H1 (cell line): ENCODE measurements around the gene DBNDD1. TPM values are rescaled to one million over a fixed set of nuclear protein-coding genes. Genes with fewer than 3 reads are reported as not detected.

ENCODE experiments used
- CTCF ChIA-PET: fragments of 300-600 bp; sonication (Branson Sonifier 250); formaldehyde crosslinking; loops from one replicate; lab custom pipeline; 2021; ENCODE audit not compliant: partially characterized antibody; lab: Charles Lee
- POLR2A ChIA-PET: fragments of 300-600 bp; sonication (Branson Sonifier 250); formaldehyde crosslinking; loops from one replicate; lab custom pipeline; 2021; ENCODE audit warnings: inconsistent platforms; ENCODE audit not compliant: partially characterized antibody; lab: Charles Lee
- DNase-seq, 2 experiments: peaks; one replicate each; pipeline versions ENCODE4 v3.0.0 to v3.0.0-alpha.2; 2010 to 2022; ENCODE audit warnings: low spot score in 2 of 2, low read depth in 1 of 2, mixed read lengths in 1 of 2
- FAIRE-seq: peaks from 2 replicates; lab custom pipeline; 2011; peaks lifted over from hg19 to GRCh38; lab: Jason Lieb, UNC
- H2AFZ ChIP-seq: 2 replicates; pipeline ENCODE4 v1.8.1; 2012; ENCODE audit warnings: low read length, inconsistent platforms
- H2AK5ac ChIP-seq: 2 replicates; pipeline ENCODE4 v1.6.1; 2013; ENCODE audit warnings: low read depth, low read length
- H2BK120ac ChIP-seq: replicated peaks from 2 replicates; pipeline ENCODE3; 2013; ENCODE audit warnings: low read depth, low read length, inconsistent platforms
- H2BK12ac ChIP-seq: 2 replicates; pipeline ENCODE4 v1.6.1; 2013; ENCODE audit warnings: low read depth, low read length
- H2BK15ac ChIP-seq: 2 replicates; pipeline ENCODE4 v1.6.1; 2013; ENCODE audit warnings: low read length
- H2BK20ac ChIP-seq: 2 replicates; pipeline ENCODE4 v1.6.1; 2013; ENCODE audit warnings: low read length
- H2BK5ac ChIP-seq: 2 replicates; pipeline ENCODE4 v1.6.1; 2013; ENCODE audit warnings: low read depth, low read length
- H3K14ac ChIP-seq: 2 replicates; pipeline ENCODE4 v1.6.1; 2013; ENCODE audit warnings: inconsistent platforms; ENCODE audit not compliant: insufficient read length
- H3K18ac ChIP-seq: 2 replicates; pipeline ENCODE4 v1.6.1; 2013; ENCODE audit warnings: low read length; ENCODE audit errors: extremely low read depth
- H3K23ac ChIP-seq: 2 replicates; pipeline ENCODE4 v1.6.1; 2013; ENCODE audit warnings: inconsistent platforms; ENCODE audit not compliant: insufficient read length
- H3K23me2 ChIP-seq: 2 replicates; pipeline ENCODE4 v1.6.1; 2013; ENCODE audit warnings: low read depth, low read length
- H3K27ac ChIP-seq: 2 replicates; pipeline ENCODE4 v1.6.1; 2011; ENCODE audit warnings: low read depth, low read length, inconsistent platforms
- H3K27me3 ChIP-seq, 4 experiments: replicated peaks in 1 of 4; 1 replicate in 1 of 4; 2 replicates in 3 of 4; pipeline versions ENCODE4 v1.6.1 to v1.8.1; 2011 to 2013; ENCODE audit warnings: low read length in 3 of 4, mild to moderate bottlenecking in 3 of 4, inconsistent platforms in 2 of 4, mixed read lengths in 2 of 4, moderate library complexity in 1 of 4; ENCODE audit not compliant: control insufficient read depth in 3 of 4, insufficient read depth in 3 of 4; ENCODE audit errors: extremely low read depth in 1 of 4
- H3K36me3 ChIP-seq, 4 experiments: 2 replicates each; pipeline versions ENCODE4 v1.6.1 to v1.8.1; 2011 to 2013; ENCODE audit warnings: mild to moderate bottlenecking in 4 of 4, low read length in 3 of 4, moderate library complexity in 2 of 4, control low read depth in 1 of 4, inconsistent platforms in 1 of 4; ENCODE audit not compliant: insufficient read depth in 4 of 4, control insufficient read depth in 2 of 4
- H3K4ac ChIP-seq: replicated peaks from 2 replicates; pipeline ENCODE3; 2013; ENCODE audit warnings: low read length, low read depth, mixed read lengths, inconsistent platforms; ENCODE audit not compliant: insufficient read length
- H3K4me1 ChIP-seq, 4 experiments: replicated peaks in 1 of 4; 1 replicate in 1 of 4; 2 replicates in 3 of 4; pipeline versions ENCODE4 v1.6.1 to v1.8.1; 2011 to 2013; ENCODE audit warnings: low read length in 3 of 4, inconsistent platforms in 2 of 4, mixed read lengths in 1 of 4; ENCODE audit not compliant: insufficient read depth in 4 of 4, control insufficient read depth in 3 of 4
- H3K4me2 ChIP-seq, 2 experiments: 2 replicates each; pipeline versions ENCODE4 v1.6.1 to v1.8.1; 2011 to 2013; ENCODE audit warnings: low read depth in 2 of 2, low read length in 2 of 2, control low read depth in 1 of 2, inconsistent platforms in 1 of 2, mild to moderate bottlenecking in 1 of 2; ENCODE audit not compliant: insufficient read depth in 1 of 2
- H3K4me3 ChIP-seq, 4 experiments: fragments of 200-600, 300-600 bp in 1 of 4; sonication (generic), shearing (Covaris generic), sonication (Bioruptor Twin) in 1 of 4; 2 replicates each; pipeline versions ENCODE4 v1.5.1 to v1.8.1; 2011 to 2016; ENCODE audit warnings: low read length in 4 of 4, low read depth in 3 of 4, control low read depth in 2 of 4, inconsistent platforms in 2 of 4, mild to moderate bottlenecking in 2 of 4, mixed read lengths in 1 of 4, moderate library complexity in 1 of 4; ENCODE audit not compliant: insufficient read depth in 2 of 4; ENCODE audit errors: extremely low read depth in 1 of 4
- H3K56ac ChIP-seq: replicated peaks from 2 replicates; pipeline ENCODE3; 2013; ENCODE audit warnings: low read depth, mild to moderate bottlenecking, mixed read lengths, low read length, inconsistent platforms; ENCODE audit not compliant: insufficient read length
- H3K79me1 ChIP-seq: 2 replicates; pipeline ENCODE4 v1.6.1; 2013; ENCODE audit warnings: low read depth, low read length, control low read depth
- H3K79me2 ChIP-seq, 2 experiments: 2 replicates each; pipeline versions ENCODE4 v1.6.1 to v1.8.1; 2012 to 2013; ENCODE audit warnings: low read length in 2 of 2, mild to moderate bottlenecking in 2 of 2, inconsistent platforms in 1 of 2; ENCODE audit not compliant: insufficient read depth in 2 of 2, control insufficient read depth in 1 of 2
- H3K9ac ChIP-seq, 4 experiments: replicated peaks in 1 of 4; 1 replicate in 1 of 4; 2 replicates in 3 of 4; pipeline versions ENCODE4 v1.6.1 to v1.8.1; 2011 to 2013; ENCODE audit warnings: low read depth in 3 of 4, low read length in 3 of 4, control low read depth in 2 of 4, mild to moderate bottlenecking in 2 of 4, moderate library complexity in 2 of 4, inconsistent platforms in 1 of 4; ENCODE audit errors: extremely low read depth in 1 of 4
- H3K9me3 ChIP-seq, 2 experiments: 2 replicates each; pipeline versions ENCODE4 v1.6.1 to v1.8.1; 2012 to 2013; ENCODE audit warnings: mild to moderate bottlenecking in 2 of 2, moderate library complexity in 2 of 2, control low read depth in 1 of 2, inconsistent platforms in 1 of 2, low read depth in 1 of 2, low read length in 1 of 2, mixed read lengths in 1 of 2; ENCODE audit not compliant: insufficient read depth in 2 of 2
- H4K20me1 ChIP-seq, 2 experiments: replicated peaks in 1 of 2; 2 replicates each; pipeline versions ENCODE3 to v1.8.1; 2011 to 2013; ENCODE audit warnings: inconsistent platforms in 2 of 2, low read length in 2 of 2, mild to moderate bottlenecking in 1 of 2; ENCODE audit not compliant: insufficient read depth in 2 of 2, control insufficient read depth in 1 of 2
- H4K5ac ChIP-seq: 2 replicates; pipeline ENCODE4 v1.6.1; 2013; ENCODE audit warnings: low read length, low read depth, mixed read lengths, inconsistent platforms; ENCODE audit not compliant: insufficient read length
- H4K8ac ChIP-seq: 2 replicates; pipeline ENCODE4 v1.8.0; 2013; ENCODE audit warnings: mild to moderate bottlenecking, moderate library complexity, low read length, inconsistent platforms; ENCODE audit not compliant: insufficient read depth; ENCODE audit errors: extremely low read depth
- H4K91ac ChIP-seq: replicated peaks from 2 replicates; pipeline ENCODE3; 2013; ENCODE audit warnings: low read length, mixed read lengths, inconsistent platforms; ENCODE audit not compliant: insufficient read length
- BACH1 ChIP-seq: IDR thresholded peaks from 2 replicates; pipeline ENCODE4 v1.6.1; 2012; ENCODE audit warnings: low read length, improper control_type of control experiment
- BCL11A ChIP-seq, 2 experiments: IDR thresholded peaks; one replicate each; pipeline ENCODE4 v1.6.1; 2011; ENCODE audit warnings: low read depth in 2 of 2, low read length in 2 of 2, mild to moderate bottlenecking in 2 of 2
- EGR1 ChIP-seq: IDR thresholded peaks from 2 replicates; pipeline ENCODE4 v1.6.1; 2011; ENCODE audit warnings: low read depth, low read length, borderline replicate concordance
- RAD21 ChIP-seq, 2 experiments: IDR thresholded peaks in 1 of 2; conservative IDR thresholded peaks in 1 of 2; 2 replicates each; pipeline ENCODE4 v1.6.1; 2011; ENCODE audit warnings: low read depth in 2 of 2, low read length in 2 of 2, improper control_type of control experiment in 1 of 2, inconsistent platforms in 1 of 2, mild to moderate bottlenecking in 1 of 2, moderate library complexity in 1 of 2
- RBBP5 ChIP-seq: IDR thresholded peaks from 2 replicates; pipeline ENCODE4 v1.7.1; 2012; ENCODE audit warnings: low read depth, mild to moderate bottlenecking, inconsistent platforms, low read length, moderate library complexity, borderline replicate concordance
- RNF2 ChIP-seq: fragments of 200-900, 300-1000 bp; sonication (generic); IDR thresholded peaks from 2 replicates; pipeline ENCODE4 v1.7.1; 2016; ENCODE audit warnings: borderline replicate concordance, low read depth, mild to moderate bottlenecking, antibody characterized with exemption, low read length; ENCODE audit not compliant: poor library complexity, severe bottlenecking; ENCODE audit errors: missing control alignments
- RXRA ChIP-seq: IDR thresholded peaks from 2 replicates; pipeline ENCODE4 v1.6.1; 2011; ENCODE audit warnings: low read depth, mild to moderate bottlenecking, low read length, moderate library complexity; ENCODE audit not compliant: insufficient read depth
- SIRT6 ChIP-seq: IDR thresholded peaks from one replicate; pipeline ENCODE4 v1.7.1; 2012; ENCODE audit warnings: low read length, inconsistent platforms
- SUZ12 ChIP-seq: fragments of 200-600 bp; sonication (generic); IDR thresholded peaks from 2 replicates; pipeline ENCODE4 v1.6.1; 2012; ENCODE audit warnings: mild to moderate bottlenecking, inconsistent platforms, low read length, moderate library complexity, mixed read lengths
- TBP ChIP-seq: IDR thresholded peaks from 2 replicates; pipeline ENCODE4 v1.6.1; 2011; ENCODE audit warnings: low read depth, low read length, improper control_type of control experiment
- USF2 ChIP-seq: IDR thresholded peaks from 2 replicates; pipeline ENCODE4 v1.6.1; 2011; ENCODE audit warnings: low read length, improper control_type of control experiment
- WGBS, 2 experiments: shearing (Covaris generic) in 1 of 2; methylation state at CpG; one replicate each; pipeline versions ENCODE4 v1.1.6 to v1.1.7; 2013 to 2015; ENCODE audit warnings: low lambda C conversion rate in 2 of 2, mixed read lengths in 2 of 2, inconsistent platforms in 1 of 2, low coverage in 1 of 2, missing lambda C conversion rate in 1 of 2; ENCODE audit not compliant: insufficient replicate concordance in 2 of 2, insufficient coverage in 1 of 2, insufficient read length in 1 of 2; ENCODE audit errors: extremely low coverage in 1 of 2, missing lambda C conversion rate in 1 of 2; 5-methylcytosine and 5-hydroxymethylcytosine counted together
- polyA plus RNA-seq, 7 experiments: library from polyadenylated mRNA; depleted of rRNA in 3 of 7; stranded (reverse) in 5 of 7; unstranded in 2 of 7; fragments of >200 nt in 5 of 7; fragments of 200-250 nt in 2 of 7; gene quantifications; 1 replicate in 5 of 7; 2 replicates in 1 of 7; 4 replicates in 1 of 7; pipeline versions ENCODE4 v1.2.1 to v1.2.3, GENCODE V29; 2011 to 2013; ENCODE audit warnings: missing spikeins in 2 of 7, mixed read lengths in 2 of 7
- total RNA-seq: library from RNA; stranded (reverse); fragmentation: NEBNext Ultra II Directional; extraction: Animal tissue kit (Norgen Biotek cat#: 25700); gene quantifications from 2 replicates; pipeline ENCODE4 v1.2.1, GENCODE V29; 2021

The DBNDD1 gene
- total and polyA plus RNA-seq, 2 of the 8 experiments (the other 6 are each of a cell fraction or from before 2014, with no cell fraction given), result 69.9 to 92.6 TPM

DNA sequence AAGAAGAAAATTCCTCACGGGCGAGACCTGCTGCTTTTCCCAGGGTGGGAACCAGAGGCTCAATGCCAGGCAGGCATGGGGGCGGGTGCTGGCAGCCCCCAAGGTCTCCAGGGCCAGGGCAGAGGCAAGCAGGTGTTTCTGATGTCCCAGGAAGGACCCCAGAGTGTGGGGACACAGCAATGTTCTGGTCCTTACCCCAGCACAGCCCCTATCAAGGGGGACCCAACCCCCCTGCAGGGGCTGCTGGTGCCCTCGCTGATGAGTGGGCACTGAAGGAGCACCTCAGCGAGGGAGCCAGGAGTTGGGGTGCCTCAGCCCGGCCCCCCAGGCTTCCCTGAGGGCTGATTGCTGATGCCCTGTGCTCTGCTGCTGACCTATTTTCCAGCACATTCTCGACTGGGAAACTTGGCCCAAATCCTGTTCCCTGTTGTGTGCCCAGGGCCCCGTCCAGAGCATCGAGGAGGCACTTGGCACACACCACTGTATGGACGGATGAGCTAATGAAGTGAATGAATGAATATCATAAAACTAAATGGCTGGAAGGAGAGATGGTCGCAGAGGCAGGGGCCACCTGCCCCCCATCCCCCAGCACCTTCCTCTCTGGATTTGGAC, 2.8 kb downstream of the DBNDD1 start:
- Histone ChIP-seq H3K4me1 (peaks cover 8 to 14% (median 10%) of the 10 kb centered on the region in 4 experiments; a peak in 6 of 7 replicates), H3K4me2 (no peak overlapping the region), H3K23ac (no peak overlapping the region), H3K79me1 (peaks cover 8% of the 10 kb centered on the region; the same call in 1 of the 2 replicates), H2BK12ac (no peak overlapping the region), H4K20me1 (peaks cover 8 to 27% of the 10 kb centered on the region in 2 experiments), H3K27ac (no peak overlapping the region), H3K23me2 (peaks cover 6% of the 10 kb centered on the region; the same call in 1 of the 2 replicates), H3K27me3 (no peaks in the 10 kb centered on the region; a peak in 2 of 7 replicates), H3K4ac (no peak overlapping the region), H2BK5ac (no peak overlapping the region), H3K56ac (no peak overlapping the region), H3K36me3 (peaks cover 0 to 6% (median 3%) of the 10 kb centered on the region in 4 experiments; a peak in 3 of 8 replicates), H3K14ac (no peak overlapping the region), H3K4me3 (no peak overlapping the region), H2BK20ac (no peak overlapping the region), H2AK5ac (no peak overlapping the region), H3K9ac (no peak overlapping the region), H3K18ac (no peak overlapping the region), H4K8ac (peak overlapping the region; percentile 12; the same call in 1 of the 2 replicates), H3K9me3 (no peaks in the 10 kb centered on the region), H4K91ac (no peak overlapping the region), H3K79me2 (peaks cover 0 to 12% of the 10 kb centered on the region in 2 experiments; a peak in 2 of 4 replicates), H2BK120ac (no peak overlapping the region), H2AFZ (no peak overlapping the region), H4K5ac (no peak overlapping the region), H2BK15ac (no peak overlapping the region)
- no peak for DNase-seq
- FAIRE-seq, result no peak
- 87% methylated on average over 11 of the region's 11 CpGs; no CpG with 5 or more reads in 1 of the 2 experiments for WGBS, 2 experiments
- POLR2A ChIA-PET, result interaction anchor here (2.4 to 12.1 kb wide), 2 partner anchors 11 to 17 kb away, joined by 17 to 81 read pairs; no protein-coding TSS in a partner anchor
- CTCF ChIA-PET, result no interaction called here
- TF ChIP-seq RNF2, result no peak
- TF ChIP-seq RAD21 (IDR thresholded peaks at IDR 0.05 in 1 of 2, conservative IDR thresholded peaks at IDR 0.05 in 1 of 2; ENCODE audit: low read depth in 2 of 2, low read length in 2 of 2), result no peak
- no peak for TF ChIP-seq SIRT6
- TF ChIP-seq TBP, result no peak
- no peak for TF ChIP-seq EGR1
- TF ChIP-seq RXRA, result no peak
- no peak for TF ChIP-seq SUZ12
- TF ChIP-seq RBBP5, result no peak
- TF ChIP-seq BACH1, result no peak
- no peak for TF ChIP-seq BCL11A (IDR thresholded peaks at IDR 0.05; ENCODE audit: low read depth in 2 of 2, low read length in 2 of 2)
- TF ChIP-seq USF2, result no peak
